Neural progenitor cell (in vitro differentiated cells): ENCODE data around the gene NCOA6.

Experiments used
- CTCF ChIP-seq: fragments of 200-600 bp; sonication (generic); IDR thresholded peaks from 2 replicates; pipeline ENCODE4 v1.5.1; 2017; ENCODE audit warnings: antibody characterized with exemption, mild to moderate bottlenecking
- EZH2 ChIP-seq: fragments of 200-600 bp; sonication (generic); IDR thresholded peaks from 2 replicates; pipeline ENCODE4 v1.6.1; 2017; ENCODE audit warnings: antibody characterized with exemption, mild to moderate bottlenecking, moderate library complexity

DNA sequence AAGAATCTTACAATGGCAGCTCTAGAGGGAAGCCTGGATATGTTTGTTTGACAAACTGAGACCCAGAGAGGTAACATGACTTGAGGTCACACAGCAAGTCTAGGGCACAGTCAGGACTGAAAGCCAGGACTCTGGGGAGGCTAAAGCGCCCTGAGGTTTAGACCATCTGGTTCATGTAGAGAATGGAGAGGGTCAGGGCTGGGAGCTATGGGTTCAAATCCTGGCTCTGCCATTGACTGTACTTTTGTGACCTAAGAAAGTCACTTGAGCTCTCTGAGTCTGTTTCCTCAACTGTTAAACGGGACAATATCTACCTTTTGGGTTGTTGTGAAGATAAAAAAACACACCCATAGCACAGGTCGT is 122.4 kb downstream of the NCOA6 start:
- TF ChIP-seq CTCF (no peak), EZH2 (no peak)
